Measurements from ENCODE around the gene HMGCLL1.

The HMGCLL1 gene

GRCh38 chr6:55410674-55411073 is 168.3 kb downstream of the HMGCLL1 start:
- H3K4me3 ChIP-seq (ENCODE audit: control insufficient read depth, low read depth, low read length), result no peak overlapping the region
- TF ChIP-seq, protein P1, sequence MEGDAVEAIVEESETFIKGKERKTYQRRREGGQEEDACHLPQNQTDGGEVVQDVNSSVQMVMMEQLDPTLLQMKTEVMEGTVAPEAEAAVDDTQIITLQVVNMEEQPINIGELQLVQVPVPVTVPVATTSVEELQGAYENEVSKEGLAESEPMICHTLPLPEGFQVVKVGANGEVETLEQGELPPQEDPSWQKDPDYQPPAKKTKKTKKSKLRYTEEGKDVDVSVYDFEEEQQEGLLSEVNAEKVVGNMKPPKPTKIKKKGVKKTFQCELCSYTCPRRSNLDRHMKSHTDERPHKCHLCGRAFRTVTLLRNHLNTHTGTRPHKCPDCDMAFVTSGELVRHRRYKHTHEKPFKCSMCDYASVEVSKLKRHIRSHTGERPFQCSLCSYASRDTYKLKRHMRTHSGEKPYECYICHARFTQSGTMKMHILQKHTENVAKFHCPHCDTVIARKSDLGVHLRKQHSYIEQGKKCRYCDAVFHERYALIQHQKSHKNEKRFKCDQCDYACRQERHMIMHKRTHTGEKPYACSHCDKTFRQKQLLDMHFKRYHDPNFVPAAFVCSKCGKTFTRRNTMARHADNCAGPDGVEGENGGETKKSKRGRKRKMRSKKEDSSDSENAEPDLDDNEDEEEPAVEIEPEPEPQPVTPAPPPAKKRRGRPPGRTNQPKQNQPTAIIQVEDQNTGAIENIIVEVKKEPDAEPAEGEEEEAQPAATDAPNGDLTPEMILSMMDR (IDR thresholded peaks at IDR 0.05; ENCODE audit: control insufficient read depth, insufficient read depth, low read depth, low read length, missing control alignments), result no peak
- DNase-seq (ENCODE audit: low read depth), result no peak

DNA sequence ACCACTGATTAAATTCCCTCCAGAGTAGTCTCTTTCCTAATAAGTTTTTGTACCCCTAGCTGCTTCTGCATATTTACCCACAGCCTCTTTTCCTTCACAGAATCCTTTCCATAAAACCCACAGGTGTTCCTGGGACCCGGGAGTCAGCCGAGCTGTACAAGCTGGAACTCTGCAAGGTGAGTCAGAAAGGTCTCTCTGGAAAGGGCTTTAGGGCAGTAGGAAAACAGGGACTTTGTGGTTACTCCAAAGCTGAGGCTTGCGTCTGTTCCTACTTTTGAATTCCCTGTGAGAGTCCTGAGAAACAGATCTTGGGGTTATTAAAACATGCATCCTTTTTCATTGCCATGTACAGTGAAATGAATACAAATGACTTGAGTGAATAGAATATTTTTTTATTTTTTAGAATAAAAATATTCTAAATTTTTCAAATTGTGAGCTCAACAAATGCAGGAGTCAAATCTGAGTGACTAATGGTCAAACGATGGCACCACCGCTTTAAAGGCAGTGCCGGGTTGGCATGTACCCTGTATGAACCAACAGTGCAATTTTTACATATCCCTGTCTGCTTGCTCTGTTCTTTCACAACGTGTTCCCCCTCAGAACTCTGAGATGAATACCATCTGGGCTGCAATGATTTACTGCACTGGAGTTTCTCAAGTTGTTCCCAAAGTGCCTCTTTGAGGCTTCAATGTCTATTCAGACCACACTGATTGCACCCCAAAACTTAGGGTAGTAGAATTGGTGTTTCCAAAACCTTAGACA is 173.3 kb downstream of the HMGCLL1 start:
- DNase-seq (ENCODE audit: low read depth), result no peak
- TF ChIP-seq, protein P1 (IDR thresholded peaks at IDR 0.05; ENCODE audit: control insufficient read depth, insufficient read depth, low read depth, low read length, missing control alignments), result no peak
- H3K4me3 ChIP-seq (ENCODE audit: control insufficient read depth, low read depth, low read length), result no peak overlapping the region

GRCh38 chr6:55399351-55399750 is 179.6 kb downstream of the HMGCLL1 start:
- DNase-seq (ENCODE audit: low read depth), result no peak
- H3K4me3 ChIP-seq (ENCODE audit: control insufficient read depth, low read depth, low read length), result no peak overlapping the region
- TF ChIP-seq, protein P1 (IDR thresholded peaks at IDR 0.05; ENCODE audit: control insufficient read depth, insufficient read depth, low read depth, low read length, missing control alignments), result no peak

DNA sequence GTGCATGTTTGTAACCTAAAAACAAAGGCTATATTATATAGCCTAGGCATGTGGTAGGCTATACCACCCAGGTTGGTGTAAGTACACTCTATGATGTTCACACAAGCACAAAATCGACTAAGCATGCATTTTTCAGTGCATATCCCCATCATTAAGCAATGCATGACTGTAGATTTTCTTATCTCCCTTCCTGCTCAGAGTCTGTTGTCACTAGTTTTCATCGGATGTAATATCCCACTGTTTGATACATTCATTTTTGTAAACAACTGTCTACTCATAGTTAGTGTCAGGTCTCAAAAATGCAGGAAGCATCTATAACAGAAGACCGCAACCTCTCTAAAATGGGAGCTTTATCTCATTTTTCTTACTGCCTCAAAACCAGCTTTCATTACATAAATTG is 181.0 kb downstream of the HMGCLL1 start:
- DNase-seq (ENCODE audit: low read depth), result no peak
- TF ChIP-seq, protein P1 (IDR thresholded peaks at IDR 0.05; ENCODE audit: control insufficient read depth, insufficient read depth, low read depth, low read length, missing control alignments), result no peak
- no peak overlapping the region for H3K4me3 ChIP-seq (ENCODE audit: control insufficient read depth, low read depth, low read length)

DNA sequence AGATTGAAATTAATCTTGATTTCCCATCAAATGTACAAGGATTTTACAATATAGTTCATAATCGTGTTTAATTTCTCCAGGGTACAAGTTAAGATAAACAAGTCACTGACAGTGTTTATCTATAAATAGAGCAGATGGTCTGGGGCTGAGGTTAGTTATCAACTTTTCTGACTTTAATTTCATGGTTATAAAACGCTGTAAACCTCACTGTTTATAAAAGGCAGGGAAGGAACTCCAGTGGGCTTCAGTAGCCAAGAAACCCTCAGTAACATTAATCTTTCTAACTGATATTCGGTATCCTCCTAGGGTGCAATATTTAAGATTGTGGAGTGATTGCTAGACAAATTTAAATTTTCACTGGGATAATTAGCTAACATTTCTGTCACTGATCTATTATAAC is 183.1 kb downstream of the HMGCLL1 start:
- no peak overlapping the region for H3K4me3 ChIP-seq (ENCODE audit: control insufficient read depth, low read depth, low read length)
- no peak for DNase-seq (ENCODE audit: low read depth)
- TF ChIP-seq, protein P1 (IDR thresholded peaks at IDR 0.05; ENCODE audit: control insufficient read depth, insufficient read depth, low read depth, low read length, missing control alignments), result no peak

GRCh38 chr6:55388211-55388610 is 190.8 kb downstream of the HMGCLL1 start:
- DNase-seq (ENCODE audit: low read depth), result no peak
- H3K4me3 ChIP-seq (ENCODE audit: control insufficient read depth, low read depth, low read length), result no peak overlapping the region
- TF ChIP-seq, protein P1 (IDR thresholded peaks at IDR 0.05; ENCODE audit: control insufficient read depth, insufficient read depth, low read depth, low read length, missing control alignments), result no peak

All from AG09309 (cell line).